HG03442 (cell line): ENCODE results near the gene SBF1.

Experiments used
- ATAC-seq: cut with Tn5 transposase; IDR thresholded peaks from one replicate; pipeline ENCODE4 v1.9.1; 2021; ENCODE audit warnings: mild to moderate bottlenecking, moderate library complexity; ENCODE audit not compliant: unreplicated experiment

SBF1 gene

DNA sequence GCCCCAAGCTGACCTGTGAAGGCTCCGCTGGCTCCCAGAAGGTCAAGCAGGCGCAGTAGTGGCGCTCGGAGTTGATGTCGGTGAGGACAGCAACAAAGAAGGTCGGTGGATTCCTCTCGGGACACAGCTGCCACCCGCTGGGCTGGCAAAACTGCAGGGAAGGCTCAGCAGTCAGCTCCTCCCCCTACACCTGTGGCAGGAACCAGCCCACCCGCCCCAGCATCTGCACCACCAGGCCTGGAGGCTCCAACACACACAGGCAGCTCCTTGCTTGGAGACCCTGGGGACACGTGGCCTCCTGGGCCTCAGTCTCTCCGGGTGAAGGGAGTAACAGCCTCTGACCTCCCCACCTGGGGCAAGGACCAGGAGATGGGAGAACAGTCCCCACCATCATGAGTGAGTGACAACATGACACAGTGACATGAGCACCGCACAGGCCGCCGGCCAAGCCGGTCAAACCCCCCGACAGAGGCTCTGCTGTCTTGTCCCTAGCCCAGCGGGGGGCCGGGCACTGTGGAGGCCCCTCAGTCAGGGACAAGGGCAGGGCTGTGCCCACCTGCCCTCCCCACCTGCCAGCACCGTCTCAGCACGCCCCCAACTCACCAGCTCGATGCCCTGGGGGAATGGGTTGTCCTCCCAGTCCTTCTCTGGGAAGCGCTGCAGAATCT is 6.9 kb downstream of the SBF1 start:
- no peak for ATAC-seq

DNA sequence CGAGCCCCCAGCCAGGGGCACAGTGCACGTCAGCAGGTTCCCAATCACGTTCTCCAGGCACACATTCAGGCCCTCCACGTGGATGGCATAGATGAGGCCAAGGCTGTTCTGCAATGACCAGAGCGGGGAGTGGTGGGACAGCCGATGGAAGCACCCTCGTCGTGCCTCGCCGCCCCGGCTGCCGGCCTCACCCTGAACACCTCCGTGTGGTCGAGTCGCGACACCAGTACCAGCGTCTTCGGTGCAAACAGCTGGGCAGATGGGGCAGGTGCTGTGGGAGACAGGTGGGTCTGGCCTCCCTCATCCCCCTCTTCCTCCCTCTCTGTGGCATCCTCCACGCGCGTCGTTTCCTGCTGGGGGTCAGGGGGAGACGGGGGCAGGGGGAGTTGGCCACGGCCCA is 7.5 kb downstream of the SBF1 start:
- no peak for ATAC-seq

DNA sequence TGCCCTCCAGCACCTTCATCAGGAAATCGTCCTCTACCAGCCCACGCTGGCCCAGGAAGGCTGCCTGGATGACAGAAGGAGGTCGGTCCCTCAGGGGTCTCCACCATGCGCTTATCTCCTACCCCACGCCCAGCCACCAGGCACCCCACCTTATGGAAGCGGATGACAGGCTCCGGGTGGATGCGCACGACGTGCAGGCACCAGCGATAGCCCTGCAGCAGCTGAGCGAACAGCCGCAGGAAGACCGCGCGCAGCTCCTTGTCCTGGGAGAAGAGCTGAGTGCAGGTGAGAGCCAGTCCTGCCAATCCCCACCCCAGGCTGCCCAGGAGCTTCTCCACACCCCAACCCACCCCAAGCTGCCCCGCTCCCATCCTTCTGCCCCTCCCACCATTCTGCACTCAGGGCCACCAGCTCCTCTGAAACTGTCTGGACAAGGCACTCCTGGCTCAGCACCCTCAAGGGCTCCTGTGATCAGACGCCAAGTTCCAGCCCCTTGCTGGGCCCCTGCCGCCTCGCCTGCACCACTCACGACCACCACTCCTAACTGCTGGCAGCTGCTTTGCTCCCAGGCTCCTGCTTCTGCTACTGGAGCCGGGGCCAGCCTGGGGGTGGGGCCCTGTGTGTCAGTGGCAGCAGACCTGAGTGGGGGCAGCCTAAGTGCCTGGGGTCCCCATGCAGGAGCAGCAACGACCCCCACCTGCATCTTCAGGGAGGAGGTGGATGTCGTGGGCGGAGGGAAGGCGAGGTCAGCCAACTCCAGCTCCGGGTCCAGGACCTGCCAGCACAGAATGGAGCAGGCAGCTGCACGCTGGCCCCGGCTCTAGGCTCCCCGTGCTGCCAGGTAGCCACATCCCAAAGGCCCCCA is 9.5 kb downstream of the SBF1 start:
- ATAC-seq: no peak

GRCh38 chr22:50464451-50464850 is 10.4 kb downstream of the SBF1 start:
- ATAC-seq: no peak

DNA sequence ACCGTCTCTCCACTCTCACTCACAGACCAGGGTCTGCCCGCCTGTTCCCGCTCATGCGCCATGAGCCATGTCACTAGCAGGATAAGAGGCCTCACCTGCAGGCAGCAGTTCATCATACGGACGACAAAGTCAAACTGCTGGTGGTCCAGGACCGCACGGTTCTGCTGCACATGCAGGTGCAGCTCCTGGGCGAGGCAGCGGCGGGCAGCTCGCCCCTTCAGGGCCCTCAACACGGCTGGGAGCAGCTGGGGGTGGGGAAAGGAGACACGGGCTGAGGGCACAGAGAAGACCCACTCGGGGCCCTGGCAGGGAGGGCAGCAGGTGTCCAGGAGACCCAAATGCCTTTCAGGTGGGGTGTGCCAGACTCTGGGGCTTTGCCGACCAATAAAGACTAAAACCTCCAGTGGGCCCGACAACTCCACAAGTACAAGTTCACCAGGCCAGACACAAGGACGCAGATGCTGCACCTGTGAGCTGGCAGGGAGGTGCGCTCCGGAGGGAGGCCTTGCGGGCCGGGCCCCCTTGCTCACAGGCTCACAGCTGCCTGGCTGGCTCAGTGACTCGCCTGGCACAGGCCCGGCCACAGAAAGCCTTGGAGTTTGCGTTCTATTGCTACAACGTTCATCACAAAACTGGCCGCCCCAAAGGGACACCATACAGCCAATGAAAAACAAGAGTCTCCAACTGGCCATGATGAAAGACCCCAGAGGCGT is 11.5 kb downstream of the SBF1 start:
- ATAC-seq: no peak

DNA sequence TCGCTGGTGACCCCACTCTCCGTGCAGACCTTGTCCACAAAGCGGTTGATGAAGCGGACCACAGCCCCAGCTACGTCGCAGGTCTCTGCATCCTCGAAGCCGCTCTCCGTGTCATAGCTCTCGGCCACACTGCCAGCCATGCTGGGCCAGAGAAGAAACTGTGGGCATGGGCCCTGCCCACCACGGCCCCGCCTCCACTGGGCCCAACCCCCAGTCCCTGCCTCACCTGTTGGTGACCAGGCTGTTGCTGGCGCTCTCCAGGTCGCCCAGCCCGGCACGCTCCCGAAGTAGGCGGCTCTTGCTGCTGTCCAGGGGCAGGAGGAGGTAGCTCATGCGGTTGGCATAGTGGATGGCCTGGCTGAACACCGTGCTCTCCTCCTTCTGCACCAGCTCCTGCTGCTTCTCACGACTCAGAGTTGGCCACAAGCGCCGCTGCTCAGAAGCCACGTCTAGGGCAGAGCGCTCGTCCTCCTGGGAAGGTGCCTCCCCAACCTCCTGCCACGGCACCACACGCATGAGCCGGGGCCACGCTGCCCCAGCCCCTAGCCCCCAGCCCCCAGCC is 12.8 kb downstream of the SBF1 start:
- no peak for ATAC-seq

GRCh38 chr22:50461536-50461935 is 13.3 kb downstream of the SBF1 start:
- no peak for ATAC-seq

- no peak for ATAC-seq
Observed at GRCh38 chr22:50460938-50461337, 13.9 kb downstream of the SBF1 start.

DNA sequence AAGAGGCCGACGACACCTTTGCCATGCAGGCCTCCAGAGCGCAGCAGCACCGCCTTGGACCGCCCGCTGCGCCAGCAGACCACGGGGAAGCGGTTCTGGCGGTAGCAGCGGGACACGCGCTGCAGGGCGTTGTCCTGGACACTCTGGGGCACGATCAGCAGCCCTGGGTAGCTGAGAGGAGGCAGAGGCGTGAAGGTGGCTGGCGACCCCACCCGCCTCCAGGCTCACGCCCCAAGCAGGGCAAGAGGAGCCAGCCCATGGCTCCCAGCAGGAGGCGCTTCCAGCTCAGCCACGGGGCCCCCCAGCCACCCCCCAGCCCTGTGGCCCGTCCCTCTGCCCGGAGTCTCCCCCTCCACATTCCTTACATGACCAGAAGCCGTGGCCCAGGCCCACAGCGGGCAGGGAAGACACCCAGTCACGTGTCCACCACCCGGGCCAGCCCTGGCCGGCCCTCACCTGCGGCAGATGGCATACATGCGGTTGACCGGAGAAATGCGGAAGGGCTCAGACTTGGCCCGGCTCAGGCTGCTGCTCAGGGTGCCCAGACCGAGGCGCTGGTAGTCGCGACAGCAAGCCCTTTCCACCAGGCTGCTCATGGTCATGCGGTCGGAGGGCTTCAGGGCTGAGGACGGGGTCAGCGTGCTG is 15.2 kb downstream of the SBF1 start:
- ATAC-seq: no peak

GRCh38 chr22:50459016-50459415 is 15.8 kb downstream of the SBF1 start:
- no peak for ATAC-seq

GRCh38 chr22:50456466-50457234 is 18.2 kb downstream of the SBF1 start:
- ATAC-seq: no peak

DNA sequence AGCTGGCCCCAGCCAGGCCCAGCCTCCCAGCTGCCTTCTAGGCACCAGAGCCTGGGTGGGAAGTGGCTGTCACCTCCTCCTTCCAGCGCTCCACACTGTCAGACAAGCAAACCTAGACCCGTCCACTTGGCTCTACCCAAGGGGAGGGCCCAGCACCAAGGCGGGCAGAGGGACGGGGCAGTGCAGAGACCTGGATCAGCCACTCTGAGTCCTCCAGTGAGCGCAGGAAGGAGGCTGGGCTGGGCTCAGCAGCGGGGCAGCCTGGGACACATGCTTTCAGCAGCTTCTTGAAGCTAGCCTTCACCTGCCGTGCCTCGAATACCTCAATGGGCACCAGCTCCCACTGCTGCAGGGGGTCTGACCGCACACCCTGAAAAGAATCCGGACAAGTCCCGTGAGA is 18.8 kb downstream of the SBF1 start:
- ATAC-seq: no peak

GRCh38 chr22:50455201-50455600 is 19.6 kb downstream of the SBF1 start:
- no peak for ATAC-seq

DNA sequence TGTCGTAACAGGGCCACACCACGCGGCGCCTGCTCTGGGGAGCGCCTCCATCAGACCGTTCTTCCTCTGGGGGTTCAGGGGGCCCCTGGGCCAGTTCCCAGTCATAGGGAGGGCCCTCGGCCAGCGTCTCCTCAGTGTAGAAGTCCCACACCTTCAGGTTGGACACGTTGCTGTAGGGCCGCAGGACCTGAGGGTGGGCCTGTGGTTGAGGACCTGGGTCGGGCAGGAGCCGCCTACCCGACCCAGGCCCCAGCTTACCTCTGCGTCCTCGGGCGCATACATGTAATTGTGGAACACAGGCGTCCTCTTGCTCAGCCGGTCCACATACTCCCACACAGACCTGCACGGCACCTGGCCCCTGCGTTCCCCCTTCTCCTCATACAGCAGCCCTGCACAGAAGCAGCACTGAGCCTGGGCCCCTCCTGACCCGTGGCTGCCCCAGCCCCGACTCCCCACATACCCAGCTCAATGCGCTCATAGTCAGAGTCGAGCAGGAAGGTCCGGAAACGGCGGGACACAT is 20.2 kb downstream of the SBF1 start:
- ATAC-seq: no peak

GRCh38 chr22:50452649-50453048 is 22.2 kb downstream of the SBF1 start:
- ATAC-seq: no peak

DNA sequence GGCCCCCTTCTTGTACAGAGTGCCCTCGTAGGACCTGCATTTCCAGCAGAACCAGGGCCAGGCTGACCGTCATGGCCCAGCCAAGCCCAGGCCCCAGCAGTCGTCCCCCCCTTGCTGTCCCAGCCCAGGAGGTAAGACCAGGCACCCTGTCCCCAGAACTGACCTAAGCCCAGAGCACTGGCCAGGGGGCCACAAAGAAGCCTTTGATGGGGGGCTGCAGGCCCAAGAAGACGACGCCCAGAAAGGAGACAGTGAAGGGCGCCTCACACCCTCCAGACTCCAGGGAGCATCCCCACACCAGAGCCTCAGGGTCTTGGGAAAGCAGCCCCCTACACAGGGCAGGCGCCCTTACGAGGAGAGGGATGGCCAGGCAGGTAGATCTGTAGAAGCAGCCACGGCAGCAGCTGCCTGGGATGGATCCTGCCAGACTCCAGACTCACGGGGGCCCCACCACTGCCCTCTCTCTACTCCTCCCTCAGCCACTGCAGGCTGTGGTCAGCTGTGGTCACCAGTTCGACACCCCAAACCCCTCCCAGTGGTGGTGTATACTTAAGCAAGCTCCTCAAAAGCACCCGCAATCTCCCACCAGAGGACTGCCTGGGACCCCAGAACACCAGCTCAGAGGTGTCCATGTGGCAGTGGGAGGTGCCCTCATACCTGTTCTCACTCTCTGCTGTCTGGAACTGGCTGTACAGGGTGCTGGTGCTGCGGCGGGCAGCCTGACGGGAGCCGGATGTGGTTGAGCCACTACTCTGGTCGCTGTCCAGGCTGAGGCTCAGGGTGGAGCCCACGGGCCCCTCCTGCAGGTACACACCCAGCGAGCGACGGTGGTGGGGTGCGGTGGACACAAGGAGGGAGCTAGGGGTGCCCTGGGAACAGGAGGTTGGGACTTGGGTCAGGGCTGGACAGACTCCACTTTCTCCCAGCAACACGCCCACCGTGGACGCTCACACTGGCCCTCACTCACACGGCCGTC is 27.0 kb downstream of the SBF1 start:
- no peak for ATAC-seq

- ATAC-seq: no peak
Observed at GRCh38 chr22:50446708-50447575, 27.9 kb downstream of the SBF1 start.
